GM18868 (cell line): ENCODE data around the gene C5orf63.
"Not testable (repeated sequence)": the region's sequence is repeated elsewhere in the genome, so short reads cannot be mapped to it uniquely, and the experiment has no call there.

Experiments used
- ATAC-seq: cut with Tn5 transposase; IDR thresholded peaks from one replicate; pipeline ENCODE4 v1.9.1; 2021; ENCODE audit warnings: mild to moderate bottlenecking, moderate library complexity; ENCODE audit not compliant: unreplicated experiment

Gene C5orf63

GRCh38 chr5:127072861-127073846 lies at the start of gene C5orf63:
Gene C5orf63 (minus strand): TSS chr5:127073502. CDS start chr5:127058995, 14,507 bp downstream.
- ATAC-seq: peak; percentile 99

- no peak for ATAC-seq
Observed at GRCh38 chr5:127112347-127112864, 39.1 kb upstream of the C5orf63 start.

DNA sequence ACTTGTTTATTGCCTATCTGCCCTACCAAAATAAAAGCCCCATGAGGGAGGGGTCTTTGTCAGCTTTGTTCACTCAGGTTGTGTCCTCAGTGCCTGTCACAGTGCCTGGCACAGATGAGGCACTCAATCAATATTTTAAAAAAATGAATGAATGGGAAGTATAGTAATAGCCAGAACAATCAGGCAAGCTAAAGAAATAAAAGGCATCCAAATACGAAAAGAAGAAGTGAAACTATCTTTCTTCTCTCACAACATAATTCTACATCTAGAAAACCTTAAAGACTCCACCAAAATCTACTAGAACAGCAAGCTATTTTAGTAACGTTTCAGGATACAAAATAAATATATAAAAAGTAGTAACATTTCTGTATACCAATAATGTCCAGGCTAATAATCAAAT lies 37.8 kb upstream of the C5orf63 start:
- peak; percentile 97 for ATAC-seq

GRCh38 chr5:127108624-127109260 lies 35.4 kb upstream of the C5orf63 start:
- not testable (repeated sequence) for ATAC-seq

- no peak for ATAC-seq
Observed at GRCh38 chr5:127101935-127102334, 28.6 kb upstream of the C5orf63 start.

DNA sequence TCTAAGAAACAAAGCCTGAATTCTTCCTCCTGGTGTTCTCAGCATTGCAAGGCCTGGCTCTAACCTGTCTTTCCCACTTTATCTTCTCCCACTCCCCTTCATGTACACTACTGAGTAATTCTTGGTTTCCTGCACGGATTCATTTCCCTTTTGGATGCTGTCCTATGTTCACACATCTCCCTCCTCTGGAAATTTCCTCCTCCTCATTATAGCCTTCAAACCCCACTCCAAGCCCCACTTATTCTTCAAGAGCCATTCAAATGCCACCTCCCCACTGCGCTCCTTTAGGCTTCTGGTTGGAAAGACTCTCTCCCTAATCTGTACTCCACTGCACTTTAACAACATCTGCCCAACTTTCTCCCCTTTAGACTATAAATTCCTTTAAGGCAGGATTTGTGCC lies 28.2 kb upstream of the C5orf63 start:
- ATAC-seq: no peak

DNA sequence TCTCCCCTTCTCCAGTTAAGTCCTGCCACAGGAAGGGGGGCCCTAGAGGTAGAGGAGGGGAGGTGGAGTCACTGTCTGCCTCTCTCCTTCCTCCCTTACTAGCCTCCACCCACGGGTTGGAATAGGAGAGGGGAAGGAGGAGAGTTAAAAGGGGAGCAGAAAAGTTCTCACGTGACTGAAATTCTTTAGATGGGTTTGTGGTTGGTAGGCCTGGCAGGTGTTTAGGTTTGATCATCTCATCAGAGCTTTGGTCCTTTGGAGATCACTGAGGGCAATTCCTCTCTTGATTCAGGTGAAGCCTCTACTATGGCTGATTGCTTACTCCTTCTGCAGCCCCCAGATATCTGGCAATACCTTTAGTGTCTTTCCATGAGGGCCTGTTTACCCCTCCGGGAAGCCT lies 24.9 kb upstream of the C5orf63 start:
- ATAC-seq: no peak

- ATAC-seq: no peak
Observed at GRCh38 chr5:127097278-127097677, 24.0 kb upstream of the C5orf63 start.

GRCh38 chr5:127096328-127096993 lies 23.2 kb upstream of the C5orf63 start:
- no peak for ATAC-seq

DNA sequence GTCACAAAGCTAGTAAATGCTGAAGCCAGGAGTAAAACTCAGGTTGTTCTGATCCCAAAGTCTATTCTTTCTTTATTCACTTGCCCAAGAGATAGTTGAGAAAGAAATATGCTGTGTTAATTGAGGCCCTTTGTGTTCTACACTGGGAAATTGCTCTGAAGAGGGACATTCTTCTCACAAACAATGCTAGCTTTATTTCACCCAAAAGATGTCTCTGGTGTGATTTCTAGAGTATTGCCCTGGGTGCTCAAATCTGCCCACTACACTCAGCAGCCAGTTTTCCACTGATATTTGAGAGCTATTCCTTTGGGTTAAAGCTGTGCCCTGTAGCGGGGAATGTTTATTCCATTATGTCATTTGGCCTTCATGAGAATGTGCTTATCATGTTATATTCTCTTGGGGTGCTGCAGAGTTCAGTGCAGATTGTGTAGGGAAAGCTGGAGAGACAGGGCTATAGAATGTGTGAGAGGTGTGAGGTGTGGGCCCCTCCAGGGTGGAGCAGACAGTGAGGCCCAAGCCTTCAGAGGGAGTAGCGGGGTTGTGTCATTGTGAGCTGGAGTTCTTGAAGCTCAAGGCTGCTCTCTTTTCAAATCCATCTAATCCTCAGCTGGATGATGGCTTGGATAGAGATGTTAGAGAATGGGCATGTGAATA lies 21.0 kb upstream of the C5orf63 start:
- ATAC-seq: no peak

- no peak for ATAC-seq
Observed at GRCh38 chr5:127092690-127093089, 19.4 kb upstream of the C5orf63 start.

DNA sequence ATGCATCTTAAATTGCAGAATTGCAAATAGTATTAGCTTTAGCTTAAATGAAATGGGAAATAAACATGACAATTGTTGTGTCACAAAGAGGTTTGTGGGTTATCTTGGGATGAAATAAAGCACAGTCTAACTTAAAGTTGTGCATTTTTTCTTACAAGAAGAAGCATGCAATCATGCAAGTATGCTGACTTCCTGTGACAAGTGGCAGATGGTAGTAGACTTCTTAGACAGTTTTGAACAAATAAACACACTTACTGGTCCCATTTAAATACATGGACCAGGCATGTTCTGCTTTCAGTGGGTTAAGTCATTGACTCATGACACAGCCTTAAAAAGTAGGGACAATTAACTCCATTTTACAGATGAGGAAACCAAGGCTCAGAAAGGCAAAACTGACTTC lies 15.9 kb upstream of the C5orf63 start:
- ATAC-seq: no peak

DNA sequence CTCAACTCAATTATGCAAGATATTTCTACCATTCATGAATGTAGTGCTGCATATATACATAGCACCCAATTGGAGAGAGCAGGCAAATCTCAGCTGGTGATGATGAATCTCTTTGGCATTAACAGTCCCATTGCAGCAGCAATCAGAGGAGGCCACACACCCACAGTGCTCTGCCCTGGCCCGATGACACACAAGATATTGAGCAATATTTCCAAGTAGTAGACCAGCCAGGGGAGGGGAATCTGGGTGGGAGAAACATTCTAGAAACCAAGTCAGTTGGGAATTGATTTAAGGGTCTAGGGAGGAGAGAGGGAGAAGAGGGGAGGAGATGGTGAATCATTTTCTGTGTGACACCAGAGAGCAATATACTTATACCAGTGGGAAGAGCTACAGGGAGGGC lies 14.9 kb upstream of the C5orf63 start:
- no peak for ATAC-seq

DNA sequence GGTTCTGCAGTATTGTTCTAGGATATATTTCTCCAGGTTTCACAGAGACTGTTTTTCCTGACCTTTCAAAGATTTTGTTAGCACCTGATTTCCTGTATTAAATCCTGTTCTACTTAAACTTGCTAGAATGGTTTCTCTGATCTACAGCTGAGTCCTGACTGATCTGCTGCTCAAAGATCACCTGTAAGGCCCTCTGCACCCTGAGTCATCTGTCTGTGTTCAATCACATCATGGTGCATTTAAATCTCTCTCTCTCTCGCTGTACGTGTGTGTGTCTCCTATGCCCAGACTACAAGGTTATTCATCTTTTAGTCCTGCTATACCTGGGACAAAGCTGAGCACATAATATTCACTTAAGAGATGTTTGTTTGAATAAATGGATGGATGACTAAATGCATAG lies 13.3 kb upstream of the C5orf63 start:
- no peak for ATAC-seq

DNA sequence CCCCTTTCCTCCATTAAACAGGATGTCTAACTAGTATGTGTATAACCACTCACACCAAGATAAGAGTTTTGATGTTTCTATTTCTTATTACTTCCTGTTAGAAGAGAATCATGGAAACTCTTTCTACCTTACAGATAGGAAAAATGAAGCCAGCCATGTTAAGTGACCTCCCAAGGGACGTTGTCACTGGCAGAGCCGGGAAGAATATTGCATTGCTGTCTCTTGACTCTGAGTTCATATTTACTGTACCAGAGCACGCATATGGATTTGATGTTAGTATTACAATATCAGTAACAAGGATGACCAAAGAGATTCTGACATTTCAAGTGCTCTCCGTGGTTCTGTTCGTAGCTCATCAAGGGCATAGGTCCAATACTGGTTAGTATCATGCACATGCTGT lies 12.5 kb upstream of the C5orf63 start:
- ATAC-seq: no peak

DNA sequence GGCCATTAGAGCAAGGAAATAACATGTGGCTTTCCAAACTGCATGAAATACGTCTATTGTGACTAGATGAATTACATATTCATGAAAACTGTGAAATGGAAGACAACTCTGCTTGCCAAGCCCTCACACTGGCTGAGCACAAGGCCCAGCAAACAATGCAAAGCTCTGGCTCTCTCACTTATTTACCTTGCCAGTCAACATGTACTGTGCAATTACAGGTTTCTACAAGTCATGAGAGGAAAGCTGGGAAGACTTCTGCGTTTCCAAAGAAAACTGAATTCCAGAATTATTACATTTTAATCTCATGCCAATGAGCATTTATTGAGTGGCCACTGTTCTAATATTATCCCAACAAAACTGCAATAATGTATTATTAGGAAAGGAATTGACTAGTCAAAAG lies 12.1 kb upstream of the C5orf63 start:
- ATAC-seq: no peak

GRCh38 chr5:127084656-127085055 lies 11.4 kb upstream of the C5orf63 start:
- no peak for ATAC-seq

- ATAC-seq: no peak
Observed at GRCh38 chr5:127083711-127084110, 10.4 kb upstream of the C5orf63 start.

DNA sequence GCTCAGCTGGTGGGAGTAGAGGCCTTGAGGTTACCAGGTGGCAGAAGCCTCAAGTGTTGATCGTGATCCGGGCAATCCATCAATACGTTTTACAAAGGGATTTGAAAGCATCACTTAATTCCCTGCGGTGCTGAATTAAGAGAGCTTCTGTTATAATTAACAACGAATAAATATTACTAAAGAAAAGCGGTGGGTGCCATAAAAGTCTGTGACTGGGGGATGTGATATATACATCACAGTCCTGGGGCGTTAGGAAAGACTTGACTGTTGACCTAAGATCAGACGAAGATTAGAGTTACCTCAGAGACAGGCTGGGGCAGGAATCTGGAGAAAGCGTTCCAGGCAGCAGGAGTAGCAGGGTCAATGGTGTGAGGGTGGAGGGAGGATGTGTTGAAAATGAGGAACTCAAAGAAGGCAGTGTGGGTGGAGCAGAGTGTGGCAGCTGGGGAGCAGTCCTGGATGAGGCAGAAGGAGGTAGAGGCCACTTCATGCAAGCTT lies 6.7 kb upstream of the C5orf63 start:
- ATAC-seq: no peak

DNA sequence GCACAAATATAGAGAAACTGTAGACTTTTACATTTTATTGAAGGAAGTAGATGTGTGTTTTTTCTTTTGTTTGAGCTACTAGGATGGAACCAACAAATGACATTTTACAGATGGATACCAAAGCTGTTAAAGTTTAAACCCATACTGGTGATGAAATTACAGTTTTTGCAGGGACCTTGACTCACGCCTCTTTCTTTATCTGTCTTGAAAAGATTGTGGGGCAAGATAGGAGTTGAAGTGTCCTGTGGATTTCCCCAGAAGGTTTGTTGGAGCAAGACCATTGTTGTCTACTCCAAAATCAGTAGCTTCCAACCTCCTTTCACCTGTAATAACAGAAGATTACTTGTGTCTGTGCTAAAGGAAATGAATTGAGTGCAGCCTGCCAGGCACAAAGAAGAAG lies 4.1 kb upstream of the C5orf63 start:
- ATAC-seq: no peak
